ENCODE results near the gene KRT84. TPM values are rescaled to one million over a fixed set of nuclear protein-coding genes. Genes with fewer than 3 reads are reported as not detected.

The KRT84 gene
- total RNA-seq, 1 donor from 2014 or later = not detected

GRCh38 chr12:52351196-52352059, 34.0 kb downstream of the KRT84 start:
- no peak for FAIRE-seq

GRCh38 chr12:52350786-52351185, 34.7 kb downstream of the KRT84 start:
- no peak for FAIRE-seq
- no peak for DNase-seq (ENCODE audit: low read depth)
- peaks cover 4% of the 10 kb centered on the region for H3K27me3 ChIP-seq (ENCODE audit: control insufficient read depth, insufficient read depth, low read length)
- no peak overlapping the region for H3K4me3 ChIP-seq (ENCODE audit: low read depth, low read length)
- TF ChIP-seq CTCF (IDR thresholded peaks at IDR 0.05; ENCODE audit: insufficient read depth, low read length, severe bottlenecking) = no peak
- H3K36me3 ChIP-seq (ENCODE audit: control insufficient read depth, insufficient read depth, low read length) = no peaks in the 10 kb centered on the region

More at GRCh38 chr12:52351196-52352059, 34.0 kb downstream of the KRT84 start:
- TF ChIP-seq CTCF (IDR thresholded peaks at IDR 0.05; ENCODE audit: insufficient read depth, low read length, severe bottlenecking) = no peak
- Histone ChIP-seq H3K27me3 (ENCODE audit: control insufficient read depth, insufficient read depth, low read length) (peaks cover 4% of the 10 kb centered on the region), H3K36me3 (ENCODE audit: control insufficient read depth, insufficient read depth, low read length) (no peaks in the 10 kb centered on the region), H3K4me3 (ENCODE audit: low read depth, low read length) (no peak overlapping the region)
- no peak for DNase-seq (ENCODE audit: low read depth)

- no peak for FAIRE-seq
- no peak for TF ChIP-seq CTCF (IDR thresholded peaks at IDR 0.05; ENCODE audit: insufficient read depth, low read length, severe bottlenecking)
- H3K27me3 ChIP-seq (ENCODE audit: control insufficient read depth, insufficient read depth, low read length) = peaks cover 4% of the 10 kb centered on the region
- no peak for DNase-seq (ENCODE audit: low read depth)
- H3K4me3 ChIP-seq (ENCODE audit: low read depth, low read length) = no peak overlapping the region
- H3K36me3 ChIP-seq (ENCODE audit: control insufficient read depth, insufficient read depth, low read length) = no peaks in the 10 kb centered on the region
Measured at GRCh38 chr12:52350021-52350620, 35.3 kb downstream of the KRT84 start.

GRCh38 chr12:52349196-52349595, 36.3 kb downstream of the KRT84 start:
- DNase-seq (ENCODE audit: low read depth) = peak; percentile 73

More at GRCh38 chr12:52349196-52349595, 36.3 kb downstream of the KRT84 start:
- no peak for TF ChIP-seq CTCF (IDR thresholded peaks at IDR 0.05; ENCODE audit: insufficient read depth, low read length, severe bottlenecking)
- Histone ChIP-seq H3K27me3 (ENCODE audit: control insufficient read depth, insufficient read depth, low read length) (peaks cover 4% of the 10 kb centered on the region), H3K4me3 (ENCODE audit: low read depth, low read length) (no peak overlapping the region), H3K36me3 (ENCODE audit: control insufficient read depth, insufficient read depth, low read length) (no peaks in the 10 kb centered on the region)
- FAIRE-seq = no peak

Data from bronchial epithelial cell (primary cell).